ENCODE results near the gene ITGB3. TPM values are rescaled to one million over a fixed set of nuclear protein-coding genes. Genes with fewer than 3 reads are reported as not detected.

The ITGB3 gene
- total and polyA plus RNA-seq, 9 of the 15 experiments (the other 6 are each of a cell fraction or from before 2014, with no cell fraction given), result 0.08 to 2.6 (median 0.62) TPM; not detected in 1

DNA sequence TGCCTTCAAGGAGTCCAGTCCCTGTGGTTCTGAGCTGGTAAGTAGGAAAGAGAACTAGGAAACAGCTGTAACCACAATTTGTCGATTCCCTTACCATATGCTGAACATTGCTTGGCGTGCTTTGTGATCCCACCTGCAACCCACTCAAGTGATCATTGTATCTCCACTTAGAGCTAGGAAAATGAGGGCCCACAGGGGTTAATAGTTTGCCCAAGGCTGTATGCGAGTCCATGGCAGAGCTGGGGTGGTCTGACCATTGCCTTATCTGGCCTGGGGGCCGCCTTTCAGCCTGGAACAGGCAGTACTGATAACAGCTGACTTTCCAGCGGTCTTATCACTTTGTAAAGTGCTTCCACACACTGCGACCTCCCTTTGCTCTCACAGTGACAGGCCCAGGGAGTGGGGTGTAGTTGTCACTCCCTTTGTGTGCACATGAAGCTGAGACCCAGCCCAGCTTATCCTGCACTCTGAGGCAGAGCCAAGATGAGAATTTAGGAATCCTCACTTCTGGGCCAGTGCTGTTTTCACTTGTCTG lies 34.7 kb upstream of the ITGB3 start (continued):
- TF ChIP-seq, protein P1, sequence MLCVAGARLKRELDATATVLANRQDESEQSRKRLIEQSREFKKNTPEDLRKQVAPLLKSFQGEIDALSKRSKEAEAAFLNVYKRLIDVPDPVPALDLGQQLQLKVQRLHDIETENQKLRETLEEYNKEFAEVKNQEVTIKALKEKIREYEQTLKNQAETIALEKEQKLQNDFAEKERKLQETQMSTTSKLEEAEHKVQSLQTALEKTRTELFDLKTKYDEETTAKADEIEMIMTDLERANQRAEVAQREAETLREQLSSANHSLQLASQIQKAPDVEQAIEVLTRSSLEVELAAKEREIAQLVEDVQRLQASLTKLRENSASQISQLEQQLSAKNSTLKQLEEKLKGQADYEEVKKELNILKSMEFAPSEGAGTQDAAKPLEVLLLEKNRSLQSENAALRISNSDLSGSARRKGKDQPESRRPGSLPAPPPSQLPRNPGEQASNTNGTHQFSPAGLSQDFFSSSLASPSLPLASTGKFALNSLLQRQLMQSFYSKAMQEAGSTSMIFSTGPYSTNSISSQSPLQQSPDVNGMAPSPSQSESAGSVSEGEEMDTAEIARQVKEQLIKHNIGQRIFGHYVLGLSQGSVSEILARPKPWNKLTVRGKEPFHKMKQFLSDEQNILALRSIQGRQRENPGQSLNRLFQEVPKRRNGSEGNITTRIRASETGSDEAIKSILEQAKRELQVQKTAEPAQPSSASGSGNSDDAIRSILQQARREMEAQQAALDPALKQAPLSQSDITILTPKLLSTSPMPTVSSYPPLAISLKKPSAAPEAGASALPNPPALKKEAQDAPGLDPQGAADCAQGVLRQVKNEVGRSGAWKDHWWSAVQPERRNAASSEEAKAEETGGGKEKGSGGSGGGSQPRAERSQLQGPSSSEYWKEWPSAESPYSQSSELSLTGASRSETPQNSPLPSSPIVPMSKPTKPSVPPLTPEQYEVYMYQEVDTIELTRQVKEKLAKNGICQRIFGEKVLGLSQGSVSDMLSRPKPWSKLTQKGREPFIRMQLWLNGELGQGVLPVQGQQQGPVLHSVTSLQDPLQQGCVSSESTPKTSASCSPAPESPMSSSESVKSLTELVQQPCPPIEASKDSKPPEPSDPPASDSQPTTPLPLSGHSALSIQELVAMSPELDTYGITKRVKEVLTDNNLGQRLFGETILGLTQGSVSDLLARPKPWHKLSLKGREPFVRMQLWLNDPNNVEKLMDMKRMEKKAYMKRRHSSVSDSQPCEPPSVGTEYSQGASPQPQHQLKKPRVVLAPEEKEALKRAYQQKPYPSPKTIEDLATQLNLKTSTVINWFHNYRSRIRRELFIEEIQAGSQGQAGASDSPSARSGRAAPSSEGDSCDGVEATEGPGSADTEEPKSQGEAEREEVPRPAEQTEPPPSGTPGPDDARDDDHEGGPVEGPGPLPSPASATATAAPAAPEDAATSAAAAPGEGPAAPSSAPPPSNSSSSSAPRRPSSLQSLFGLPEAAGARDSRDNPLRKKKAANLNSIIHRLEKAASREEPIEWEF (CRISPR knock-in tag; IDR thresholded peaks at IDR 0.05), result no peak
- TF ChIP-seq NR4A1 (CRISPR knock-in tag; IDR thresholded peaks at IDR 0.05) (0 out of 2 replicates have a peak, but pooled peaks have one; percentile 27), NR4A1 (tag; IDR thresholded peaks at IDR 0.05) (peak; percentile 92), ZNF140 (CRISPR knock-in tag; IDR thresholded peaks at IDR 0.05) (no peak), RBM17 (IDR thresholded peaks at IDR 0.05; ENCODE audit: borderline replicate concordance, low read depth, low read length) (no peak), ILF3 (IDR thresholded peaks at IDR 0.05; ENCODE audit: borderline replicate concordance) (no peak), JUND (IDR thresholded peaks at IDR 0.05; ENCODE audit: borderline replicate concordance, low read depth, low read length) (peak; percentile 78), JUND (tag; IDR thresholded peaks at IDR 0.05; ENCODE audit: borderline replicate concordance, low read depth, low read length) (peak; percentile 74; the same call in 1 of the 3 replicates), SAFB (IDR thresholded peaks at IDR 0.05; ENCODE audit: borderline replicate concordance, low read depth, low read length) (no peak), PRMT5 (CRISPR knock-in tag; IDR thresholded peaks at IDR 0.05) (no peak), MTA3 (IDR thresholded peaks at IDR 0.05; ENCODE audit: borderline replicate concordance) (peak; percentile 95), HDAC8 (tag; IDR thresholded peaks at IDR 0.05) (no peak)
- TF ChIP-seq, protein P2, sequence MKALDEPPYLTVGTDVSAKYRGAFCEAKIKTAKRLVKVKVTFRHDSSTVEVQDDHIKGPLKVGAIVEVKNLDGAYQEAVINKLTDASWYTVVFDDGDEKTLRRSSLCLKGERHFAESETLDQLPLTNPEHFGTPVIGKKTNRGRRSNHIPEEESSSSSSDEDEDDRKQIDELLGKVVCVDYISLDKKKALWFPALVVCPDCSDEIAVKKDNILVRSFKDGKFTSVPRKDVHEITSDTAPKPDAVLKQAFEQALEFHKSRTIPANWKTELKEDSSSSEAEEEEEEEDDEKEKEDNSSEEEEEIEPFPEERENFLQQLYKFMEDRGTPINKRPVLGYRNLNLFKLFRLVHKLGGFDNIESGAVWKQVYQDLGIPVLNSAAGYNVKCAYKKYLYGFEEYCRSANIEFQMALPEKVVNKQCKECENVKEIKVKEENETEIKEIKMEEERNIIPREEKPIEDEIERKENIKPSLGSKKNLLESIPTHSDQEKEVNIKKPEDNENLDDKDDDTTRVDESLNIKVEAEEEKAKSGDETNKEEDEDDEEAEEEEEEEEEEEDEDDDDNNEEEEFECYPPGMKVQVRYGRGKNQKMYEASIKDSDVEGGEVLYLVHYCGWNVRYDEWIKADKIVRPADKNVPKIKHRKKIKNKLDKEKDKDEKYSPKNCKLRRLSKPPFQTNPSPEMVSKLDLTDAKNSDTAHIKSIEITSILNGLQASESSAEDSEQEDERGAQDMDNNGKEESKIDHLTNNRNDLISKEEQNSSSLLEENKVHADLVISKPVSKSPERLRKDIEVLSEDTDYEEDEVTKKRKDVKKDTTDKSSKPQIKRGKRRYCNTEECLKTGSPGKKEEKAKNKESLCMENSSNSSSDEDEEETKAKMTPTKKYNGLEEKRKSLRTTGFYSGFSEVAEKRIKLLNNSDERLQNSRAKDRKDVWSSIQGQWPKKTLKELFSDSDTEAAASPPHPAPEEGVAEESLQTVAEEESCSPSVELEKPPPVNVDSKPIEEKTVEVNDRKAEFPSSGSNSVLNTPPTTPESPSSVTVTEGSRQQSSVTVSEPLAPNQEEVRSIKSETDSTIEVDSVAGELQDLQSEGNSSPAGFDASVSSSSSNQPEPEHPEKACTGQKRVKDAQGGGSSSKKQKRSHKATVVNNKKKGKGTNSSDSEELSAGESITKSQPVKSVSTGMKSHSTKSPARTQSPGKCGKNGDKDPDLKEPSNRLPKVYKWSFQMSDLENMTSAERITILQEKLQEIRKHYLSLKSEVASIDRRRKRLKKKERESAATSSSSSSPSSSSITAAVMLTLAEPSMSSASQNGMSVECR (CRISPR knock-in tag; IDR thresholded peaks at IDR 0.05), result peak; percentile 38; the same call in 1 of the 2 replicates
- TF ChIP-seq, protein P3, sequence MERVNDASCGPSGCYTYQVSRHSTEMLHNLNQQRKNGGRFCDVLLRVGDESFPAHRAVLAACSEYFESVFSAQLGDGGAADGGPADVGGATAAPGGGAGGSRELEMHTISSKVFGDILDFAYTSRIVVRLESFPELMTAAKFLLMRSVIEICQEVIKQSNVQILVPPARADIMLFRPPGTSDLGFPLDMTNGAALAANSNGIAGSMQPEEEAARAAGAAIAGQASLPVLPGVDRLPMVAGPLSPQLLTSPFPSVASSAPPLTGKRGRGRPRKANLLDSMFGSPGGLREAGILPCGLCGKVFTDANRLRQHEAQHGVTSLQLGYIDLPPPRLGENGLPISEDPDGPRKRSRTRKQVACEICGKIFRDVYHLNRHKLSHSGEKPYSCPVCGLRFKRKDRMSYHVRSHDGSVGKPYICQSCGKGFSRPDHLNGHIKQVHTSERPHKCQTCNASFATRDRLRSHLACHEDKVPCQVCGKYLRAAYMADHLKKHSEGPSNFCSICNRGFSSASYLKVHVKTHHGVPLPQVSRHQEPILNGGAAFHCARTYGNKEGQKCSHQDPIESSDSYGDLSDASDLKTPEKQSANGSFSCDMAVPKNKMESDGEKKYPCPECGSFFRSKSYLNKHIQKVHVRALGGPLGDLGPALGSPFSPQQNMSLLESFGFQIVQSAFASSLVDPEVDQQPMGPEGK (CRISPR knock-in tag; IDR thresholded peaks at IDR 0.05; ENCODE audit: borderline replicate concordance), result no peak
- TF ChIP-seq, protein P4, sequence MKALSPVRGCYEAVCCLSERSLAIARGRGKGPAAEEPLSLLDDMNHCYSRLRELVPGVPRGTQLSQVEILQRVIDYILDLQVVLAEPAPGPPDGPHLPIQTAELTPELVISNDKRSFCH (CRISPR knock-in tag; IDR thresholded peaks at IDR 0.05), result no peak
- TF ChIP-seq, protein P4 (tag; IDR thresholded peaks at IDR 0.05), result peak; percentile 88
